NCI-H1092 treated with DMSO at 0.1 percent for 48 hours (cell line): ENCODE data around the gene ECE2.

Experiments
- DNase-seq: peaks from one replicate; lab custom pipeline; 2025; lab: John Stamatoyannopoulos, UW

The ECE2 gene

GRCh38 chr3:184240384-184241140, 35.3 kb upstream of the ECE2 start:
- no peak for DNase-seq

- DNase-seq = no peak
Measured at GRCh38 chr3:184241141-184241446, 34.7 kb upstream of the ECE2 start.

- DNase-seq = no peak
Measured at GRCh38 chr3:184241447-184242296, 34.1 kb upstream of the ECE2 start.

- DNase-seq = no peak
Measured at GRCh38 chr3:184242297-184242685, 33.5 kb upstream of the ECE2 start.

GRCh38 chr3:184248454-184249411, 27.1 kb upstream of the ECE2 start, which contains the start of gene ALG3:
ALG3 (minus strand) TSS chr3:184248962; CDS start chr3:184248940, 22 bp downstream.
- peak; percentile 81 for DNase-seq

GRCh38 chr3:184249412-184250166, 26.2 kb upstream of the ECE2 start, which contains the start of gene EEF1AKMT4:
EEF1AKMT4 (plus strand) TSS chr3:184249672; CDS start chr3:184249695, 23 bp downstream.
- DNase-seq = peak; percentile 99

GRCh38 chr3:184250167-184250828, 25.5 kb upstream of the ECE2 start:
- peak; percentile 90 for DNase-seq

- no peak for DNase-seq
Measured at GRCh38 chr3:184255291-184256039, 20.4 kb upstream of the ECE2 start.

GRCh38 chr3:184257083-184257915, 18.5 kb upstream of the ECE2 start:
- no peak for DNase-seq

GRCh38 chr3:184258926-184259325, 16.9 kb upstream of the ECE2 start:
- DNase-seq = no peak

- DNase-seq = no peak
Measured at GRCh38 chr3:184259396-184259877, 16.4 kb upstream of the ECE2 start.

GRCh38 chr3:184259878-184260723, 15.7 kb upstream of the ECE2 start:
- peak; percentile 27 for DNase-seq

- DNase-seq = peak; percentile 27
Measured at GRCh38 chr3:184260724-184261269, 15.0 kb upstream of the ECE2 start.

- peak; percentile 85 for DNase-seq
Measured at GRCh38 chr3:184261270-184261853, 14.5 kb upstream of the ECE2 start, which contains the start of gene CAMK2N2. CAMK2N2 (minus strand) TSS chr3:184261553; CDS start chr3:184261285, 268 bp downstream.

GRCh38 chr3:184261854-184262763, 13.7 kb upstream of the ECE2 start:
- peak; percentile 70 for DNase-seq

- no peak for DNase-seq
Measured at GRCh38 chr3:184262764-184263179, 13.1 kb upstream of the ECE2 start.
